ENCODE data around the gene PPARG.

Gene PPARG

DNA sequence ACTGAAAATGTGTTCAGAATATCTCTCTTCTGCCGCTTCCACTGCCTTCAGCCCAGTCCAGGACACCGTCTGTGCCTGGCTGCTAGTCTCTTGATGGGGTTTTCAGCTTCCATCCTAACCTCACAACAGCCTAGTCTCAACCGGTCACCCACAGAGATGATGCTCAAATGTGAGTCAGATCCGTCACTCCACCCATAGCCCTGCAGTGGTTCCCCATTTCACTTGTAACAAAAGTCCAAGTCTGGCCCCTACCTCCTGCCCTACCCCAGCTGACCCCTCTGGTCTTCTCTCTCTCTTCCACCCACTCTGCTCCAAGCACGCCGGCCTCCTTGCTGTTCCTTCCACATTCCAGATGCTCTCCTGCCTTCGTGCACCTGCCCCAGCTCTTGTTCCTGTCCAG, 68.1 kb downstream of the PPARG start:
- POLR2A ChIA-PET = no interaction called here
- no peak overlapping the region for H3K27ac ChIP-seq (ENCODE audit: insufficient read depth in 1 of 2, low read depth in 1 of 2, low read length in 2 of 2, poor library complexity in 1 of 2, severe bottlenecking in 2 of 2)
- H3K9me3 ChIP-seq (ENCODE audit: control extremely low read depth in 1 of 5, control insufficient read depth in 4 of 5, insufficient read depth in 2 of 5, low read depth in 1 of 5, low read length in 4 of 5) = peaks cover 0 to 4% (median 0%) of the 10 kb centered on the region in 5 experiments
- no peak overlapping the region for H3K4me3 ChIP-seq (ENCODE audit: control insufficient read depth in 1 of 7, extremely low read depth in 1 of 7, insufficient read depth in 4 of 7, low read depth in 2 of 7, low read length in 6 of 7)
- CTCF ChIA-PET = no interaction called here
- no peaks in the 10 kb centered on the region for H3K36me3 ChIP-seq (ENCODE audit: control insufficient read depth in 4 of 4, insufficient read depth in 4 of 4, low read length in 3 of 4)
- H3K27me3 ChIP-seq (replicated peaks in 2 of 5; ENCODE audit: control insufficient read depth in 4 of 5, insufficient read depth in 5 of 5, low read length in 4 of 5) = peaks cover 0 to 2% (median 0%) of the 10 kb centered on the region in 5 experiments
- WGBS (ENCODE audit: insufficient coverage) = 92% methylated on average over 5 of the region's 7 CpGs
- H3K4me1 ChIP-seq (ENCODE audit: control extremely low read depth in 1 of 4, control insufficient read depth in 4 of 4, insufficient read depth in 4 of 4, low read length in 3 of 4) = peaks cover 0 to 4% (median 1%) of the 10 kb centered on the region in 4 experiments
- peak in 1 of 3 donors; percentile 17 for DNase-seq

DNA sequence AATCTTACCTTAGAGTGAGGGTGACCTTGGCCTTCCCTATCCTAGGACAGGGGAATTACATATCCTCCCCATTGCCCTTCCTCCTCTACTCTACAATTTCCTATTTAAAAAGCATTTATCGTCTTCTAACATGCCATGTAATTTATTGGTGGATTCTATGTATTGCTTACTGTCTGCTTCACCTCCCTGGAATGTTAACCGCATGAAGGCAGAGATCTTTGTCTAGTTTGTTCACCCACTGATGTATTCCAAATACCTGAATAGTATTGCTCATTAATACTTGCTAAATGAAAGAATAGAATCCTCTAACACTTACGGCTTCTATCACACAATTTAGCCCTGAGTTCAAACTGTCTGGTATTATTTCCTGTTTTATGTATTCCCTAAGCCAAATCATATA, 68.6 kb downstream of the PPARG start:
- Histone ChIP-seq H3K27me3 (replicated peaks in 2 of 5; ENCODE audit: control insufficient read depth in 4 of 5, insufficient read depth in 5 of 5, low read length in 4 of 5) (peaks cover 0 to 2% (median 0%) of the 10 kb centered on the region in 5 experiments), H3K4me1 (ENCODE audit: control extremely low read depth in 1 of 4, control insufficient read depth in 4 of 4, insufficient read depth in 4 of 4, low read length in 3 of 4) (peaks cover 0 to 4% (median 1%) of the 10 kb centered on the region in 4 experiments), H3K27ac (ENCODE audit: insufficient read depth in 1 of 2, low read depth in 1 of 2, low read length in 2 of 2, poor library complexity in 1 of 2, severe bottlenecking in 2 of 2) (no peak overlapping the region), H3K9me3 (ENCODE audit: control extremely low read depth in 1 of 5, control insufficient read depth in 4 of 5, insufficient read depth in 2 of 5, low read depth in 1 of 5, low read length in 4 of 5) (peaks cover 0 to 4% (median 0%) of the 10 kb centered on the region in 5 experiments), H3K36me3 (ENCODE audit: control insufficient read depth in 4 of 4, insufficient read depth in 4 of 4, low read length in 3 of 4) (no peaks in the 10 kb centered on the region), H3K4me3 (ENCODE audit: control insufficient read depth in 1 of 7, extremely low read depth in 1 of 7, insufficient read depth in 4 of 7, low read depth in 2 of 7, low read length in 6 of 7) (no peak overlapping the region)
- ChIA-PET CTCF (no interaction called here), POLR2A (no interaction called here)
- WGBS (ENCODE audit: insufficient coverage) = no CpG with 5 or more reads among the region's 3 CpGs
- DNase-seq = no peak

DNA sequence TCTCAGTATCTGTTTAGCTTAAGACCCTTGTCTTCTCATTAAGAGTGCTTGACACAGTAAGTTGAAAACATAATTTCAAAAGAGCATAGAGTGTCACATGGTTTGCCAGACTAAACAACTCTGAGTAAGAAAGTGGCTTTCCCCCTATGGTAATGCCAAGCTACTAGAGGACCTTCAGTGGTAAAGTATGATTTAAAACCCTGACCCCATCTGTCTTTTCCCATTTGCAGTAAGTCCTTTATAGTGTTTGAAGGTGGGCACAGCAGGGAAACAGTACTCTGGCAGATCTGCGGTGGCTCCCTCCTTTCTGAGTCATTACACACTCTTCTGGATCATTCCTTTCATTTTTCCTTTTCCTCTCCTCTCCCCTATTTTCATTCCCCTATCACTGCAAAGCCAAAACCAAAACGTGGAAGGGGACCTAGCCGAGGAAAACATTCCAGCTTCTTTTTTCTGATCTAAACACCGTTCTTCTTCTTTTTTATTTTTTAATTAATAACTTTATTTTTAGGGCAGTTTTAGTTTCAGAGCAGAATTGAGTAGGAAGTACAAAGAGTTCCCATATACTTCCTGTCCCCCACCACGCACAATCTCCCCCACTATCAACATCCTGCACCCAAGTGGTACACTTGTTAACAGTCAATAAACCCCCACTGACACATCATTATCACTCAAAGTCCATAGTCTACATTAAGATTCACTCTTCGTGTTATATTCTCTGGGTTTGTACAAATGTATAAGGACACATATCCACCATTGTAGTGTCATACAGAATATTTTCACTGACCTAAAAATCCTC, 74.7 kb downstream of the PPARG start:
- WGBS (ENCODE audit: insufficient coverage) = 40% methylated on average over 3 of the region's 6 CpGs
- Histone ChIP-seq H3K4me1 (ENCODE audit: control extremely low read depth in 1 of 4, control insufficient read depth in 4 of 4, insufficient read depth in 4 of 4, low read length in 3 of 4) (peaks cover 0 to 7% (median 2%) of the 10 kb centered on the region in 4 experiments), H3K27ac (ENCODE audit: insufficient read depth in 1 of 2, low read depth in 1 of 2, low read length in 2 of 2, poor library complexity in 1 of 2, severe bottlenecking in 2 of 2) (no peak overlapping the region), H3K27me3 (replicated peaks in 2 of 5; ENCODE audit: control insufficient read depth in 4 of 5, insufficient read depth in 5 of 5, low read length in 4 of 5) (peaks cover 0 to 2% (median 0%) of the 10 kb centered on the region in 5 experiments), H3K9me3 (ENCODE audit: control extremely low read depth in 1 of 5, control insufficient read depth in 4 of 5, insufficient read depth in 2 of 5, low read depth in 1 of 5, low read length in 4 of 5) (peaks cover 0 to 19% (median 2%) of the 10 kb centered on the region in 5 experiments), H3K36me3 (ENCODE audit: control insufficient read depth in 4 of 4, insufficient read depth in 4 of 4, low read length in 3 of 4) (no peaks in the 10 kb centered on the region), H3K4me3 (ENCODE audit: control insufficient read depth in 1 of 7, extremely low read depth in 1 of 7, insufficient read depth in 4 of 7, low read depth in 2 of 7, low read length in 6 of 7) (peak overlapping the region in 1 of 7 experiments; percentile 7)
- CTCF ChIA-PET = interaction anchor here (0.7 kb wide), 1 partner anchor 116 kb away, joined by 3 read pairs; no protein-coding TSS in a partner anchor
- POLR2A ChIA-PET = no interaction called here
- DNase-seq = no peak

DNA sequence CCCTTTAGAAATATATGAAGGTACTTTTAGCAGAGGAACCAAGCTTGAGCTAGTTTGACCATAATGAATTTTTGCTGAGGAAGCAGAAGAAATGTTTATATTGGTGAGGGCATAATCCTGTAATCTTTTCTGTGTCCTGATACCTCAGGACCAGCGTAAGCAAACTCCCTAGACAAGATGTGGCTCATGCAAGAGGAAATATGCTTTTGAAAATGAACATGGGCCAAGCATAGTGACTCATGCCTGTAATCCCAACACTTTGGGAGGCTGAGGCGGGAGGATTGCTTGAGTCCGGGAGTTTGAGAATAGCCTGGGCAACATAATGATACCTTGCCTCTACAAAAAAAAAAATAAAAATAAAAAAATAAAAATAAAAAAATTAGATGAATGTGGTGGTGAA, 78.5 kb downstream of the PPARG start:
- no peak overlapping the region for H3K27ac ChIP-seq (ENCODE audit: insufficient read depth in 1 of 2, low read depth in 1 of 2, low read length in 2 of 2, poor library complexity in 1 of 2, severe bottlenecking in 2 of 2)
- H3K9me3 ChIP-seq (ENCODE audit: control extremely low read depth in 1 of 5, control insufficient read depth in 4 of 5, insufficient read depth in 2 of 5, low read depth in 1 of 5, low read length in 4 of 5) = peaks cover 0 to 15% (median 2%) of the 10 kb centered on the region in 5 experiments
- ChIA-PET CTCF (interaction anchor here (1.4 kb wide), 1 partner anchor 191 kb away, joined by 3 read pairs; no protein-coding TSS in a partner anchor), POLR2A (interaction anchor here (0.7 kb wide), 1 partner anchor 39 kb away, joined by 3 read pairs; no protein-coding TSS in a partner anchor)
- H3K27me3 ChIP-seq (replicated peaks in 2 of 5; ENCODE audit: control insufficient read depth in 4 of 5, insufficient read depth in 5 of 5, low read length in 4 of 5) = peaks cover 0 to 20% (median 12%) of the 10 kb centered on the region in 5 experiments
- H3K4me1 ChIP-seq (ENCODE audit: control extremely low read depth in 1 of 4, control insufficient read depth in 4 of 4, insufficient read depth in 4 of 4, low read length in 3 of 4) = peaks cover 0 to 7% (median 2%) of the 10 kb centered on the region in 4 experiments
- no peaks in the 10 kb centered on the region for H3K36me3 ChIP-seq (ENCODE audit: control insufficient read depth in 4 of 4, insufficient read depth in 4 of 4, low read length in 3 of 4)
- WGBS (ENCODE audit: insufficient coverage) = 100% methylated on average over 1 of the region's 3 CpGs
- no peak overlapping the region for H3K4me3 ChIP-seq (ENCODE audit: control insufficient read depth in 1 of 7, extremely low read depth in 1 of 7, insufficient read depth in 4 of 7, low read depth in 2 of 7, low read length in 6 of 7)
- no peak for DNase-seq

- WGBS (ENCODE audit: insufficient coverage) = 100% methylated on average over 2 of the region's 6 CpGs
- POLR2A ChIA-PET = no interaction called here
Measured at GRCh38 chr3:12369029-12369428, 80.2 kb downstream of the PPARG start.

GRCh38 chr3:12369598-12369997, 80.7 kb downstream of the PPARG start:
- Histone ChIP-seq H3K9me3 (ENCODE audit: control extremely low read depth in 1 of 5, control insufficient read depth in 4 of 5, insufficient read depth in 2 of 5, low read depth in 1 of 5, low read length in 4 of 5) (peaks cover 0 to 15% (median 2%) of the 10 kb centered on the region in 5 experiments), H3K4me1 (ENCODE audit: control extremely low read depth in 1 of 4, control insufficient read depth in 4 of 4, insufficient read depth in 4 of 4, low read length in 3 of 4) (no peaks in the 10 kb centered on the region), H3K36me3 (ENCODE audit: control insufficient read depth in 4 of 4, insufficient read depth in 4 of 4, low read length in 3 of 4) (no peaks in the 10 kb centered on the region), H3K27me3 (replicated peaks in 2 of 5; ENCODE audit: control insufficient read depth in 4 of 5, insufficient read depth in 5 of 5, low read length in 4 of 5) (peaks cover 0 to 41% (median 23%) of the 10 kb centered on the region in 5 experiments), H3K27ac (ENCODE audit: insufficient read depth in 1 of 2, low read depth in 1 of 2, low read length in 2 of 2, poor library complexity in 1 of 2, severe bottlenecking in 2 of 2) (no peak overlapping the region), H3K4me3 (ENCODE audit: control insufficient read depth in 1 of 7, extremely low read depth in 1 of 7, insufficient read depth in 4 of 7, low read depth in 2 of 7, low read length in 6 of 7) (no peak overlapping the region)
- ChIA-PET CTCF (no interaction called here), POLR2A (no interaction called here)
- 100% methylated on average over 1 of the region's 1 CpG for WGBS (ENCODE audit: insufficient coverage)
- no peak for DNase-seq

More at GRCh38 chr3:12369029-12369428, 80.2 kb downstream of the PPARG start:
- Histone ChIP-seq H3K4me1 (ENCODE audit: control extremely low read depth in 1 of 4, control insufficient read depth in 4 of 4, insufficient read depth in 4 of 4, low read length in 3 of 4) (peaks cover 0 to under 1% (median 0%) of the 10 kb centered on the region in 4 experiments), H3K27me3 (replicated peaks in 2 of 5; ENCODE audit: control insufficient read depth in 4 of 5, insufficient read depth in 5 of 5, low read length in 4 of 5) (peaks cover 0 to 36% (median 21%) of the 10 kb centered on the region in 5 experiments), H3K27ac (ENCODE audit: insufficient read depth in 1 of 2, low read depth in 1 of 2, low read length in 2 of 2, poor library complexity in 1 of 2, severe bottlenecking in 2 of 2) (no peak overlapping the region), H3K36me3 (ENCODE audit: control insufficient read depth in 4 of 4, insufficient read depth in 4 of 4, low read length in 3 of 4) (no peaks in the 10 kb centered on the region), H3K9me3 (ENCODE audit: control extremely low read depth in 1 of 5, control insufficient read depth in 4 of 5, insufficient read depth in 2 of 5, low read depth in 1 of 5, low read length in 4 of 5) (peaks cover 0 to 15% (median 2%) of the 10 kb centered on the region in 5 experiments), H3K4me3 (ENCODE audit: control insufficient read depth in 1 of 7, extremely low read depth in 1 of 7, insufficient read depth in 4 of 7, low read depth in 2 of 7, low read length in 6 of 7) (no peak overlapping the region)
- CTCF ChIA-PET = no interaction called here
- no peak for DNase-seq

- POLR2A ChIA-PET = no interaction called here
- no peak for DNase-seq
- no CpG with 5 or more reads among the region's 2 CpGs for WGBS (ENCODE audit: insufficient coverage)
- Histone ChIP-seq H3K36me3 (ENCODE audit: control insufficient read depth in 4 of 4, insufficient read depth in 4 of 4, low read length in 3 of 4) (no peaks in the 10 kb centered on the region), H3K4me1 (ENCODE audit: control extremely low read depth in 1 of 4, control insufficient read depth in 4 of 4, insufficient read depth in 4 of 4, low read length in 3 of 4) (no peaks in the 10 kb centered on the region), H3K27ac (ENCODE audit: insufficient read depth in 1 of 2, low read depth in 1 of 2, low read length in 2 of 2, poor library complexity in 1 of 2, severe bottlenecking in 2 of 2) (no peak overlapping the region), H3K4me3 (ENCODE audit: control insufficient read depth in 1 of 7, extremely low read depth in 1 of 7, insufficient read depth in 4 of 7, low read depth in 2 of 7, low read length in 6 of 7) (no peak overlapping the region), H3K9me3 (ENCODE audit: control extremely low read depth in 1 of 5, control insufficient read depth in 4 of 5, insufficient read depth in 2 of 5, low read depth in 1 of 5, low read length in 4 of 5) (peaks cover 0 to 8% (median 0%) of the 10 kb centered on the region in 5 experiments), H3K27me3 (replicated peaks in 2 of 5; ENCODE audit: control insufficient read depth in 4 of 5, insufficient read depth in 5 of 5, low read length in 4 of 5) (peaks cover 0 to 50% (median 31%) of the 10 kb centered on the region in 5 experiments)
- CTCF ChIA-PET = interaction anchor here (1.2 kb wide), 1 partner anchor 29 kb away, joined by 3 read pairs; no protein-coding TSS in a partner anchor
Measured at GRCh38 chr3:12370758-12371157, 81.9 kb downstream of the PPARG start.
